Adrenal gland (tissue), 12 donors: Measurements from ENCODE around the gene KCNJ14. TPM values are rescaled to one million over a fixed set of nuclear protein-coding genes. Genes with fewer than 3 reads are reported as not detected.

Experiments
- DNase-seq, 7 donors: peaks; one replicate each; pipeline ENCODE4 v3.0.0-alpha.2; 2019 to 2020
- H3K27ac ChIP-seq, 5 donors: fragments of 200-600 bp; sonication (generic) in 4 of 5; 1 replicate in 3 of 5; 2 replicates in 2 of 5; pipeline versions ENCODE4 v1.5.1 to v1.8.0; 2016 to 2020; ENCODE audit warnings: mild to moderate bottlenecking in 1 of 5
- H3K27me3 ChIP-seq: fragments of 200-600 bp; 2 replicates; pipeline ENCODE4 v1.8.0; 2021
- H3K36me3 ChIP-seq, 2 donors: fragments of 200-600 bp; replicated peaks in 1 of 2; 1 replicate in 1 of 2; 2 replicates in 1 of 2; pipeline versions ENCODE4 v1.5.1 to v1.8.0; 2018 to 2022
- H3K4me1 ChIP-seq, 2 donors: fragments of 200-600 bp; replicated peaks in 1 of 2; 1 replicate in 1 of 2; 2 replicates in 1 of 2; pipeline versions ENCODE4 v1.5.1 to v1.8.0; 2018 to 2021
- H3K4me3 ChIP-seq, 4 donors: fragments of 200-600 bp; sonication (generic) in 3 of 4; one replicate each; pipeline ENCODE4 v1.5.1; 2016 to 2018
- H3K9me3 ChIP-seq, 3 donors: fragments of 200-600 bp; sonication (generic) in 1 of 3; replicated peaks in 1 of 3; 1 replicate in 2 of 3; 2 replicates in 1 of 3; pipeline versions ENCODE4 v1.5.1 to v1.8.0; 2016 to 2021
- POLR2A ChIP-seq, 2 donors: fragments of 450-650 bp; IDR thresholded peaks; one replicate each; pipeline ENCODE4 v1.6.1; 2017; ENCODE audit warnings: antibody characterized with exemption in 2 of 2, mild to moderate bottlenecking in 2 of 2, moderate library complexity in 1 of 2
- WGBS, 4 donors: extraction: QIAGEN DNeasy Blood & Tissue Kit in 2 of 4; methylation state at CpG; one replicate each; pipeline versions ENCODE4 v1.1.5 to v1.1.7; 2013 to 2017; 5-methylcytosine and 5-hydroxymethylcytosine counted together
- intact Hi-C, 2 donors: fragments of 100-400 bp; cut with DNase I; formaldehyde crosslinking; loops; one replicate each; pipeline versions ENCODE4 v1.14.1 to v1.15.0; 2022 to 2023
- polyA plus RNA-seq, 3 donors: library from polyadenylated mRNA; stranded (reverse); fragments of 200-250 nt in 2 of 3; fragments of 350-450 nt in 1 of 3; fragmentation: Illumina TruSeq in 1 of 3; extraction: RNeasy Lipid Tissue Mini Kit (QIAGEN cat#74804) in 1 of 3; gene quantifications; one replicate each; pipeline ENCODE4 v1.2.3, GENCODE V29; 2013 to 2014
- total RNA-seq, 9 donors: library from RNA; depleted of rRNA in 4 of 9; stranded (reverse); fragments of >200 nt in 4 of 9; fragments of 120-200 nt in 1 of 9; fragmentation: NEBNext Ultra II Directional in 1 of 9; extraction: Animal tissue kit (Norgen Biotek cat#: 25700) in 1 of 9; gene quantifications; one replicate each; pipeline versions ENCODE4 v1.1.0 to v1.2.4, GENCODE V29; 2013 to 2023
- TF ChIP-seq, protein P1 (sequence below), 6 experiments: fragments of 450-650 bp in 4 of 6; fragments of 200-600 bp in 2 of 6; sonication (generic) in 1 of 6; IDR thresholded peaks; 1 replicate in 5 of 6; 2 replicates in 1 of 6; pipeline versions ENCODE4 v1.5.1 to v1.8.0; 2016 to 2021; ENCODE audit warnings: antibody characterized with exemption in 6 of 6, mild to moderate bottlenecking in 2 of 6, moderate library complexity in 1 of 6
- donor health status: healthy with polysubstance abuse.
- donor health status: Bipolar disorder and iron deficiency.
- donor health status: DM: yes; HTN: yes; CAD: no.
- donor health status: DM: no; HTN: no; CAD: no.
- donor health status: DM: no; HTN: no; CAD: no.
- donor health status: DM: yes; HTN: yes; CAD: no.

KCNJ14 gene
- total and polyA plus RNA-seq, 12 donors = 0.09 to 0.83 (median 0.42) TPM

DNA sequence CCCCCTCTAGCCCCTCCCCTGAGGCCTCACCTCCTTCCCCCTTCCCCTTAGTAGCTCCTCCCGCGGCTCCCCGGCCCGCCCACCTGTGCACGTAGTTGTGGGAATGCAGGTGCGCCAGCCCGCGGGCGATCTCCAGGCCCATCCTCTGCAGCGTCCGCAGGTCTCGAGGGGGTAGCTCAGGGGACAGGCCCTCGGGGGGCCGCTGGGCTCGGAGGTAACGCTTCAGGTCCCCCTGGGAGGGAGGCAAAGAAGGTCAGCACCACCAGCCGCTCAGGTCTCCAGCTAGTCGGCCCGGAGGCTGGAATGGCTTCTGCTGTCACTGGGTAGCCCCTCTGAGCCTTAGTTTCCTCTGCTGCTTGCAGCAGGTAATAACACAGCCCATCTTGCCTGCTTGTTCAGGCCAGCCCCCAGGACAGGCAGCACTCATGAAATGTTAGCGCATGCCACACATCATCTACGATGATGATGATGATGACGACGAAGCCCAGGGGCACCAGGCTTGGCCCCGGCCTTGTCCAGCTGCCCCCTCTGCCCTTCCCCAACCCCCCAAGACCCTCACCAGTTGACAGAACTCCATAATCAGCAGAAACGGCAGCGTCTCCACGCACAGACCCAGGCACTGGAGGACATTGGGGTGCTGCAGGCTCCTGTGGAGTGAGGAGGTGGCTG is 47.1 kb downstream of the KCNJ14 start:
- Histone ChIP-seq H3K4me1 (peaks cover 3 to 5% of the 10 kb centered on the region in 2 donors), H3K27ac (peak overlapping the region in 1 of 5 donors; percentile 46), H3K4me3 (peak overlapping the region in 1 of 4 donors; percentile 18), H3K36me3 (no peaks in the 10 kb centered on the region), H3K27me3 (no peaks in the 10 kb centered on the region), H3K9me3 (no peaks in the 10 kb centered on the region)
- TF ChIP-seq POLR2A (IDR thresholded peaks at IDR 0.05) = no peak
- TF ChIP-seq, protein P1, sequence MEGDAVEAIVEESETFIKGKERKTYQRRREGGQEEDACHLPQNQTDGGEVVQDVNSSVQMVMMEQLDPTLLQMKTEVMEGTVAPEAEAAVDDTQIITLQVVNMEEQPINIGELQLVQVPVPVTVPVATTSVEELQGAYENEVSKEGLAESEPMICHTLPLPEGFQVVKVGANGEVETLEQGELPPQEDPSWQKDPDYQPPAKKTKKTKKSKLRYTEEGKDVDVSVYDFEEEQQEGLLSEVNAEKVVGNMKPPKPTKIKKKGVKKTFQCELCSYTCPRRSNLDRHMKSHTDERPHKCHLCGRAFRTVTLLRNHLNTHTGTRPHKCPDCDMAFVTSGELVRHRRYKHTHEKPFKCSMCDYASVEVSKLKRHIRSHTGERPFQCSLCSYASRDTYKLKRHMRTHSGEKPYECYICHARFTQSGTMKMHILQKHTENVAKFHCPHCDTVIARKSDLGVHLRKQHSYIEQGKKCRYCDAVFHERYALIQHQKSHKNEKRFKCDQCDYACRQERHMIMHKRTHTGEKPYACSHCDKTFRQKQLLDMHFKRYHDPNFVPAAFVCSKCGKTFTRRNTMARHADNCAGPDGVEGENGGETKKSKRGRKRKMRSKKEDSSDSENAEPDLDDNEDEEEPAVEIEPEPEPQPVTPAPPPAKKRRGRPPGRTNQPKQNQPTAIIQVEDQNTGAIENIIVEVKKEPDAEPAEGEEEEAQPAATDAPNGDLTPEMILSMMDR (IDR thresholded peaks at IDR 0.05) = no peak
- DNase-seq = peak in 2 of 7 donors; percentile 10 to 20
- 21 to 65% (median 34%) methylated on average over 13 to 27 of the region's 27 CpGs for WGBS, 4 donors
- intact Hi-C loops = no loop called here

DNA sequence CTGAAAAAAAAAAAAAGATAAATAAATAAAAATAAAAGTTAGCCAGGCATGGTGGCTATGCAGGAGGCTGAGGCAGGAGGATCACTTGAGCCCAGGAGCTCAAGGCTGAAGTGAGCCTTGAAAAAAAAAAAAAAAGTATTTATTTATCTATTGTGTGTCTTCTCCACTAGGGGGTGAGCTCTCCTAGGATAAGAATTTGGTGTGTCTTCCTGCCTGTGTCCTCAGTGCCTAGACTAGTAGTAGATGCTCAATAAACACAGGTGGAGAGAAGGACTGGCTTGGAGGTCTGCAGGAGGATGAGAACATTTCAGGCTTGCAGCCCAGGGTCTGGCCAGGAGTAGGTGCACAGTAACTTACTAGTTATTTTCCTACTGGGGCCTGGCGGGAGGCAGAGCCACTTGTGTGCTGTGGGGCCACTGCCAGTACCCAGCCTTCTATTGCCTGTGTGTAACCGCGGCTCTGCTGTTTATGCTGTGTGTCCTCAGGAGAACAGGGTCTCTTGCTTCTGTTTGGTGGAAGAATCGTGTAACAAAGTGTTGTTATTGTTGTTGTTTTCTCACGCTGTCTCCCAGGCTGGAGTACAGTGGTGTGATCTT is 50.9 kb downstream of the KCNJ14 start:
- intact Hi-C loops = loop anchor here (5.0 kb wide), 2 partner anchors 76 to 81 kb away; no protein-coding TSS in a partner anchor
- peaks cover 4% of the 10 kb centered on the region for H3K27me3 ChIP-seq
- DNase-seq = peak in 3 of 7 donors; percentile 15 to 33 (median 31)

DNA sequence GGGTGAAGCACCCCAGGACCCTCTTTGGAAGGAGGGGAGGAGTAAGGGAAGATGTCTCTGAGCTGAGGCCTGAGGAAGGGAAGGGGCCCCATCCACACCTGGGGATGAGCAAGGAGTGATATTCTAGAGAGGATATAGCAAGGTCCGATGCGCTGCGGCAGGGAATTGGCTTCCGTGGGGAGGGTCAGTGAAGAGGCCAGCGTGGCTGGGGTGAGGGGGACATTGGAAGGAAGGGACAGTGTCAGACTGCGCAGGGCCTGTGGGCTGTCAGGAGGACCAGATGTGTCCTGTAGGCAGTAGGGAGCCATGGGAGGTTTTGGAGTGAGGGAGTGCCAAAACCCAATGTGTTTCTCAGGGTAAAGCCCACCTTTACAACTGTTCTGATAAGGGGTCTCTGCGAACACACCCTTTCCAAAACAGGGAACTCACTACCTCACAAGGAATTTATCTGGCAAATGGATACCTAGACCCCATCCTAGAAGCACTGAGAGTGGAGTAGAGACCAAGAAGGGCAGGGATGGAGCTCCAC is 52.6 kb downstream of the KCNJ14 start:
- H3K4me3 ChIP-seq = no peak overlapping the region
- no peaks in the 10 kb centered on the region for H3K36me3 ChIP-seq
- H3K9me3 ChIP-seq = no peaks in the 10 kb centered on the region
- no peaks in the 10 kb centered on the region for H3K4me1 ChIP-seq
- WGBS, 4 donors = 85 to 93% (median 87%) methylated on average over 7 of the region's 7 CpGs
- peak in 1 of 7 donors; percentile 11 for DNase-seq
- no peak overlapping the region for H3K27ac ChIP-seq
- intact Hi-C loops = loop anchor here (5.0 kb wide), 2 partner anchors 74 to 79 kb away; no protein-coding TSS in a partner anchor
- TF ChIP-seq, protein P1 (IDR thresholded peaks at IDR 0.05) = no peak
- TF ChIP-seq POLR2A (IDR thresholded peaks at IDR 0.05) = no peak
- H3K27me3 ChIP-seq = peaks cover 15% of the 10 kb centered on the region

More for the DNA sequence above, 50.9 kb downstream of the KCNJ14 start:
- no peak overlapping the region for H3K27ac ChIP-seq
- no peak for TF ChIP-seq POLR2A (IDR thresholded peaks at IDR 0.05)
- TF ChIP-seq, protein P1 (IDR thresholded peaks at IDR 0.05) = peak; percentile 46 to 87 (median 70)
- H3K36me3 ChIP-seq = no peaks in the 10 kb centered on the region
- no peak overlapping the region for H3K4me3 ChIP-seq
- peaks cover 2% of the 10 kb centered on the region in 2 donors for H3K4me1 ChIP-seq
- no peaks in the 10 kb centered on the region for H3K9me3 ChIP-seq
- 81 to 91% (median 90%) methylated on average over 4 to 5 of the region's 5 CpGs for WGBS, 4 donors

DNA sequence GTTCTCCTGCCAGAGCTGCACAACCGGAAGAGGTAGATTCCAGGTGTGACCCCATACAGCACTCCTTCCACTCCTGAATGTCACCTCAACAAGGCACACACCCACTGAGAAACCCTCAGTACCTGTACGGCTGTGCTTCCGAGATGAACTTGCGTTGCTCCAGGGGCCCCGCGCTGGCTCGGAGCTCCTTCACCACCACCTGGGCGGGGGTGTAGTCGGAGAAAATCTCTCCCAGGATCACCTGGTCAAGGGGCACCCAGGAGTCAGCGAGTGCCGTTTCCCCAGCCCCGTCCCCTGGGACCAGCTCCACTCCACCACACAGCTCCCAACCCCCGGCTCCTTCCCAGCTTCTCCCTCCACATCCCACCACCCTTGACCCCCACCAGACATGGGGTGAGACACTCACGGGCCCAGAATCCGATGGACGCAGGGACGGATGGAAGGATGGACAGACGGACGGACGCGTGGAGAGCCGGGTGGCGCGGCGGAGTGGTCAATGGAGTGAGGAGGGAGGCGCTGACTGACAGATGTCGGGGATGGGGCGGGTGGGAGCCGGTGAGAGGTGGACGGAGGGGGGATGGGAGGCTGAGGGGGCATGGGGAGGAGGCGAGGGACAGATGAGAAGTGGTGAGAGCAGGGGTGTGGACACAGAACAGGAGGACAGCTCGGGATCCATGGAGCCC is 53.5 kb downstream of the KCNJ14 start:
- 81 to 86% (median 83%) methylated on average over 23 to 32 of the region's 32 CpGs for WGBS, 4 donors
- Histone ChIP-seq H3K9me3 (no peaks in the 10 kb centered on the region), H3K27ac (no peak overlapping the region), H3K36me3 (no peaks in the 10 kb centered on the region), H3K4me1 (peaks cover 0 to 7% of the 10 kb centered on the region in 2 donors), H3K27me3 (peaks cover 22% of the 10 kb centered on the region), H3K4me3 (no peak overlapping the region)
- intact Hi-C loops = loop anchor here (5.0 kb wide), 2 partner anchors 73 to 78 kb away; no protein-coding TSS in a partner anchor
- no peak for TF ChIP-seq POLR2A (IDR thresholded peaks at IDR 0.05)
- TF ChIP-seq, protein P1 (IDR thresholded peaks at IDR 0.05) = no peak
- peak in 1 of 7 donors; percentile 28 for DNase-seq
